Fibroblast of peridontal ligament (primary cell): ENCODE data around the gene TANK.
A peak's percentile ranks its signal among the peaks of the same experiment; 100 is the strongest.
"Not testable (repeated sequence)": the region's sequence is repeated elsewhere in the genome, so short reads cannot be mapped to it uniquely, and the experiment has no call there.

Source experiments
- DNase-seq: peaks from one replicate; pipeline ENCODE4 v3.0.0-alpha.2; 2010; ENCODE audit errors: extremely low read depth

The TANK gene

DNA sequence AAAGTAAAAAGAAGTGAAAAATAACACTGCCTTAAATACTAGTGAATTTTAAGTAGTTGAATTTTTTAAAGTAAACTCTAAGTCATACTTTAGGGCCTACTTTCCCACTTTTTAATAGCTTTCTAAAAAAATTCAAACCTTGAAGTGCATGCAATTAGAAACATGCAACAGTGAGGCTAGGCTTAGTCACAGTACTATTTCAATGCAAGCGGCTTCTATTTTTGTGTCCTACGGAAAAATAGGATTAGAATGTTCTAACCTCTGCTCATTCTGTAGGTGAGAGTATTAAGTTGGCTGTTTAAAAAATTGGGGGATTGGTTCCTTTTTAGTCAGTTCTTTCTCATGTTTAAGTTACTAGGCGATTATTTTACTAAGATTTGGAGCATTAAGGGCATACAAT lies 108.9 kb downstream of the TANK start:
- no peak for DNase-seq

DNA sequence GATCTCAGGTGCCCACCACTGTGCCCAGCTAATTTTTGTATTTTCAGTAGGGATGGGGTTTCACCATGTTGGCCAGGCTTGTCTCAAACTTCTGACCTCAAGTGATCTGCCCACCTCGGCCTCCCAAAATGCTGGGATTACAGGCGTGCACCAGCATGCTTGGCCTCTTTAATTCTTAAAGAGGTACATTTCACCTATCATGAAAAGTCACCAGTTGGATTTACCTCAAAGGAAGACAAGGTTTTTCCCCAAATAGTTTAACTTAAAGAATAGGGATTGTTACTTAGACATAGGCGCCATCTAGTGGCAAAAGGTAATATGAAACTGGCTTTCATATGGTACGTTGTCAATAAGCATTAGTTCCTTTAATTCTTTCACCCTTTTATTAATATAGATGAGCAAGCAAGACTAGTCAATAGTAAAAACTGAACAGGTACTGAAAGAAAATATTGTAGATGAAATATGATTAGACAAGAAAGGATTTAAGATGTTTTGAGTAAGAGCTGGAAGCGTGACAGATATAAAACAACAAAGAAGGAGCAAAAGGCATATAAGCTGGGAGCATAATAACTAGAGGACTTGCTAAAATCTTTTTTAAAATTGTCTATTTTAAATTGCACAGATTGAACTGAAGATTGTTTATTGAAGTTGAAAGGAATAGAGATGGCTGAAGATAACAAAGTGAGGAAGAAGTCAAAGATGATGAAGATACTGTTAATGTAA lies 113.0 kb downstream of the TANK start:
- peak; percentile 87 for DNase-seq

DNA sequence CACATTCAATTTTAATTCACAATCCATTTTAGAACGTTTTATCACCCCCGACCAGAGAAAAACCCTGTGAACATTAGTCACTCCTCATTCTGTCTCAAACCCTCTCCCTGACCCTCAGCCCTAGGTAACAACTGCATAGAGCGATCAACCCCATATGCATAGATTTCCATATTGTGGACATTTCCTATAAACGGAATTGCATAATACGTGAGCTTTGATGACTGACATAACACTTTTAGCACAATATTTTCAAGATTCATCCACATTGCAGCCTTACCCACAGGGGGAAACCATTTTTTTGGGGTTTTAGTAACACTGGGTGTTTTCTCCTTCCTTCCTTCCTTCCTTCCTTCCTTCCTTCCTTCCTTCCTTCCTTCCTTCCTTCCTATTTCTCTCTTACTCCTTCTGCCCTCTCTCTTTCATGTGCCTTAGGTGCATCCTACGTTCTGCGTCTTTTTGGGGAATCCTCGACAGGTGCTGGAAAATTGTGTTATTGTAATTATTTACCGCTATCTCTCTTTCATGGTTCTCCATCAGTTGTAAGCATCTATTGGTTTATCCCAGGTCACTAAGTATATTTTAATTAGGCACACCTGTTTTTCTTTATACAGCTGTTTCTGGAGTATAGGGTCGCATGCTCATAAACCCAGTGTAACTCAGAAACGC lies 118.5 kb downstream of the TANK start:
- DNase-seq, result peak; percentile 9

DNA sequence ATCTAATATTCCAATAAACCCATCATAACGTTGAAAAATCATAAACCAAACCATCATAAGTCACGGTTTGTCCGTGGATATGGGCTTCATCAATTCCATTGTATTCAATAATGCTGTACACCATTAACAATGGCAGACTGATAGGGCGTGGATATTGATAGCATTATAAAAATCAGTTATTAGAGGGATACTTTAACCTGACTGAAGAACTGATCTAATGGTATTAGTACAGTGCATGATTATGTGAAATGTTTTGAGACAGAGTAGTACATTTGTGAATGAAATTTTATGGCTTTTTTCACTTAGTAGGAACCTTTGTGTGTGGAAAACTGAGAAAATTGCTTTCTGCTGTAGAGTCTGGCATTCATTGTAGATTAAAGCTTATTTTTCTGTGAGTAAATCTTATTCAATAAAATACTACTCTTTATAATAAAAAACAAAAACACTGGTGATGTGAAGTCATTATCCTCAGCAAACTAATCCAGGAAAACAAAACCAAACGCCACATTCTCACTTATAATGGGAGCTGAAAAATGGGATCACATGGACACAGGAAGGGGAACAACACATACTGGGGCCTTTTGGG lies 119.1 kb downstream of the TANK start:
- not testable (repeated sequence) for DNase-seq

DNA sequence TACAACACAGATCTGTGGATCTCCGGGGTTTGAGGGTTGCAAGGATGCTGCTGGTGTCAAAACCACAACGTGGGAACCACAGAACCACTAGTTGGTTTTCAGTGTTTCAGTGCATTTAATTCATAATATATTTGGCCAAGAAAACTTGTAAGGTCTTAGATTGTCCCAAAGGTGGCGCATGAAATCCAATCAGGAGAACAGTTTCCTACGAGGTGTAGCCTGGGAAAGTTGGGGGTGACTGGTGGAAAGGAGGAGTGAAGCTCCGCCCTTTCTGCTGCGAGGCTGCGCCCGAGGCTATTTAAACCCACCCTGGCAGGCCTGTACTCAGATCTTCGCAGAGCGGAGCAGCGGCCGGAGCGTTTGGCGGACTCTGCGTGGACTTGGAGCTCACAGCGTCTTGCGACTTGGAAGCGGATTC lies 120.7 kb downstream of the TANK start:
- DNase-seq, result peak; percentile 22

DNA sequence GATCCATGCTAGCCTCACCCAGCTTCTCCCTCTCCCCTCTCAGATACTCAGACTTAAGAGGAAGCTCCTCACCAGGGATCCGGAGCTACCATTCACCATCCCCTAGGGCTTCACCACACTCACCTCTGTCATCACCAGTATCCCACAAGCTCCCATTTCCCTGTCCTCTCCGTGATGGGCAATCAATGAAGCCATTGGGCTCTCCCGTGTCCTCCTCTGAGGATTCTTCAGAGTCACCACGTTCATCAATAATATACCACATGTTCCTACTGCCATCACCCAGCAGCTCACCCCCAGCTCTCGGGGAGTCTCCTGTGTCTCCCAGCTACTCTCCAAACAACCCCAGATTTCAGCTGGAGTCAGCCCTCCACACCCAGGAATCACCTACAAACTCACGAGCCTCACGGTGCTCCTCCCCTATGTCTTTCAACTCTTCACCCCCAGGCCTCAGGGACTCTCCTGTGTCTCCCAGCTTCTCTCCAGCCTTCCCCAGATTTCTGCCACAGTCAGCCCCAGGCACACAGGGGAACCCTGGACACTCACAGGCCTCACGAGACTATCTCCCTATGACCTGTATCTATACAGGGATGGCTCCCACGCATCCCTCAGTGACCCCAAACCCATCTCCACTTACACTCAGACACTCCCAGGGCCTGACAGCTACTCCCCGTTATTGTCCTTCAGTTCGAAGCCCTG lies 121.5 kb downstream of the TANK start:
- not testable (repeated sequence) for DNase-seq

DNA sequence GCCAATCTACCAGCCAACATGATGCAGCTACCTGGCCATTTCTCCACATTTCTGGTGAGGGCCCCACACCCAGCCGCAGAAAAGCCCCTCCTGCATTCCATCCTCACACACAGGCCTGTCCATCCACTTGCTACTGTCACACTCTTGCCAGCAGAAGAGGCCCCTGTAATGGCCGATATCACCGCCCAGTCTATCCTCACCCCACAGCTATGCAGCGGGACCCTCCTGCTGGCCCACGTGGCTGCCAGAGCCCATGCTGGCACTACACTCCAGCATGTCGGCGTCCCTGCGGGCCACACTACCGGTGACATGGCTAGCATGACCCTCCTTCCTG lies 122.0 kb downstream of the TANK start:
- DNase-seq, result not testable (repeated sequence)

DNA sequence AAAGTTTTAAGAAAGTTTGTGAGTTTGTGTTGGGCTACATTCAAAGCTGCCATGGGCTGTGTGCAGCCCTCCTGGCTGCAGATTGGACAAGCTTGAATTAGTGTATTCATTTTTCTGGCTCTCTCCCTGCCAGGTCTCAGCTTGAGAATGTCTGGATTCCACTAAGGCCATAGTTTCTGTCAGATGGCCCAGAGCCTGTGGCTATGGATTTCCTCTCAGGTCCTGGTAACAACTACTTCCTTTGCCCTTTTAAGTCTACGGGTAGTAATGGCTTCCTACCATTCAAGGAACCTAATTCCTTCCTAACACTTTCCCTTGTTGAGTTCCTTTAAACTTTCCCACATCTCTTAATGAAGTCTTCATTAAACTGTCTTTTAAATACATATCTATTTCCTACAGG lies 123.7 kb downstream of the TANK start:
- peak; percentile 16 for DNase-seq
